Measurements from ENCODE around the gene PRKCH.

GRCh38 chr14:61494018-61494417, 172.6 kb downstream of the PRKCH start:
- TF ChIP-seq CTCF (IDR thresholded peaks at IDR 0.05; ENCODE audit: poor library complexity, severe bottlenecking): no peak
- no peak for TF ChIP-seq MXI1 (conservative IDR thresholded peaks at IDR 0.05; ENCODE audit: poor library complexity, severe bottlenecking)
- no peak for TF ChIP-seq EP300 (conservative IDR thresholded peaks at IDR 0.05; ENCODE audit: poor library complexity, severe bottlenecking)
- TF ChIP-seq EZH2 (IDR thresholded peaks at IDR 0.05; ENCODE audit: borderline replicate concordance, insufficient read depth, low read length, poor library complexity, severe bottlenecking): no peak
- no peak for TF ChIP-seq POLR2AphosphoS5 (IDR thresholded peaks at IDR 0.05)
- TF ChIP-seq REST (IDR thresholded peaks at IDR 0.05; ENCODE audit: borderline replicate concordance): no peak
